ENCODE data around the gene GPBAR1.
"Not testable (repeated sequence)": the region's sequence is repeated elsewhere in the genome, so short reads cannot be mapped to it uniquely, and the experiment has no call there.

The GPBAR1 gene

DNA sequence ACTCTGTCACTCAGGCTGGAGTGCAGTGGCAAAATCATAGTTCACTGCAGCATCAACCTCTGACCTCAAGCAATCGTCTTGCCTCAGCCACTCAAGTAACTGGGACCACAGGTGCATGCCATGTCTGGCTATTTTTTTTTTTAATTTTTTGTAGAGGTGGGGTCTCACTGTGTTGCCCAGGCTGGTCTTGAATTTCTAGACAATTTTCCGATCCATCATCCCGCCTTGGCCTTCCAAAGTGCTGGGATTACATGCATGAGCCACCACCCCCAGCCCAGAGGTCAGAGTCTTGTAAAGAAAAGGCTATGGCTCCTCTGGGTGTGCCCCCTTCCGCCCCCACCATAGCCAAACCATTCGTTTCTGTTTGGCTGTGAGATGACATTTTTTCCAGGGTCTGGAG lies 44.6 kb downstream of the GPBAR1 start:
- no peak for DNase-seq (ENCODE audit: low read depth)
- H3K4me3 ChIP-seq (ENCODE audit: low read length), result no peak overlapping the region
- TF ChIP-seq, protein P1, sequence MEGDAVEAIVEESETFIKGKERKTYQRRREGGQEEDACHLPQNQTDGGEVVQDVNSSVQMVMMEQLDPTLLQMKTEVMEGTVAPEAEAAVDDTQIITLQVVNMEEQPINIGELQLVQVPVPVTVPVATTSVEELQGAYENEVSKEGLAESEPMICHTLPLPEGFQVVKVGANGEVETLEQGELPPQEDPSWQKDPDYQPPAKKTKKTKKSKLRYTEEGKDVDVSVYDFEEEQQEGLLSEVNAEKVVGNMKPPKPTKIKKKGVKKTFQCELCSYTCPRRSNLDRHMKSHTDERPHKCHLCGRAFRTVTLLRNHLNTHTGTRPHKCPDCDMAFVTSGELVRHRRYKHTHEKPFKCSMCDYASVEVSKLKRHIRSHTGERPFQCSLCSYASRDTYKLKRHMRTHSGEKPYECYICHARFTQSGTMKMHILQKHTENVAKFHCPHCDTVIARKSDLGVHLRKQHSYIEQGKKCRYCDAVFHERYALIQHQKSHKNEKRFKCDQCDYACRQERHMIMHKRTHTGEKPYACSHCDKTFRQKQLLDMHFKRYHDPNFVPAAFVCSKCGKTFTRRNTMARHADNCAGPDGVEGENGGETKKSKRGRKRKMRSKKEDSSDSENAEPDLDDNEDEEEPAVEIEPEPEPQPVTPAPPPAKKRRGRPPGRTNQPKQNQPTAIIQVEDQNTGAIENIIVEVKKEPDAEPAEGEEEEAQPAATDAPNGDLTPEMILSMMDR (conservative IDR thresholded peaks at IDR 0.05; ENCODE audit: low read length), result no peak

DNA sequence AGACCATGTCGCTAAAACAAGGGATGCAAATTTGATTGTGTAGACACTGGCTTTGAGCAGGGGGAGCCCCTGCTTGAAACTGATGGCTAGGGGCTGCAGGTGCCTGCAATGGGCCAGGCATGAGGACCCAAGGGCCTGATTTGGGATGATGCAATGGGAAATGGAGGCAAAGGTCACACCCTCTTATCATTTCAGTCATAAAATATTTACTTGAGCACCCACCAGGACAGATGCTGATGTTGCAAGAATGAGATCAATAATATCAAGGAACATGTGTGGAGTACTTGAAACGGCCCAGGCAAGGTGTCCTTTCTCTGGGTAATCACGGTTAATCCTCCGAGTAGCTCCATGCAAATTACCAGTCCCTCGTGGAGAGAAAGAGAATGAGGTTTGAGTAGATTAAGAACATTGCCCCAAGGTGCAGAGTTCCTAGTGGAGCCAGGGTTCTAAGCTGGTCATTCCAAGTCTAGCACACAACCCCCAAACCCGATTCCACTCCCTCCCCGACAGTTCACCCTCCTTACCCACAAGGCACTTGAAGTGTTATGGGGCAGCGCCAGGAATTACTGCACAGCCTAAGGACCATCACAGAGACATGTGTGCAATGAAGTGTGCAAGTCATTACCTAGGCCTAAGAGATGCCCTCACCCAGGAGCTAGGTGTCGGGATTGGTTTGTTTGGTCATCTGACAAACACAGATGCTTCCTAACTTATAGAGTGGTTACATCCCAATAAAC lies 45.5 kb downstream of the GPBAR1 start:
- TF ChIP-seq, protein P1 (conservative IDR thresholded peaks at IDR 0.05; ENCODE audit: low read length), result no peak
- H3K4me3 ChIP-seq (ENCODE audit: low read length), result no peak overlapping the region
- no peak for DNase-seq (ENCODE audit: low read depth)

DNA sequence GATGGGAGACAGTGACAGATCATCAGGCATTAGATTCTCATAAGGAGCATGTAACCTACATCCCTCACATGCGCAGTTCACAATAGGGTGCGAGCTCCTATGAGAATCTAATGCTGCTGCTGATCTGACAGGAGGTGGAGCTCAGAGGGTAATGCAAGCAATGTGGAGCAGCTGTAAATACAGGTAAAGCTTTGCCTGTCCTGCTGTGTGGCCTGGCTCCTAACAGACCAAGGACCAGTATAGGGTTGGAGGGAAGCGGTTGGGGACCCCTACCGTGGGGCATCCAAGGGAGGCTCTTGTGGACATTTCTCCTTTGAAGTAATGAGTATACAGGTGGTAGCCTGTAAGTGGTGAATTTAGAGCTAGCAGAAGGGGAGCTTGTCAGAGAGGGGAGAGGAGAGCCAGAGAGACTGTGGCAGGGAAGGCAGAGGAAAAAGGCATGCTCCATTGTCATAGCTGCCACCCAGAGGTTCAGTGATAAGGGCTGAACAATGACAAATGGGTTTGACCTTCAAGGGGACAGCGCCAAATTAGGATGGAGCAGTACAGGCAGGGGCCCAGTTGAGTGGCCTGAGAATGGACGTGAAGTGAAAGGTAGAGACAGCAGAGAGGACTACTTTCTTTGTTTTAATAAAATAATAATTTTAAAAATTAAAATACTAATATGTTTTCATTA lies 46.7 kb downstream of the GPBAR1 start:
- DNase-seq (ENCODE audit: low read depth), result no peak
- TF ChIP-seq, protein P1 (conservative IDR thresholded peaks at IDR 0.05; ENCODE audit: low read length), result no peak
- no peak overlapping the region for H3K4me3 ChIP-seq (ENCODE audit: low read length)

DNA sequence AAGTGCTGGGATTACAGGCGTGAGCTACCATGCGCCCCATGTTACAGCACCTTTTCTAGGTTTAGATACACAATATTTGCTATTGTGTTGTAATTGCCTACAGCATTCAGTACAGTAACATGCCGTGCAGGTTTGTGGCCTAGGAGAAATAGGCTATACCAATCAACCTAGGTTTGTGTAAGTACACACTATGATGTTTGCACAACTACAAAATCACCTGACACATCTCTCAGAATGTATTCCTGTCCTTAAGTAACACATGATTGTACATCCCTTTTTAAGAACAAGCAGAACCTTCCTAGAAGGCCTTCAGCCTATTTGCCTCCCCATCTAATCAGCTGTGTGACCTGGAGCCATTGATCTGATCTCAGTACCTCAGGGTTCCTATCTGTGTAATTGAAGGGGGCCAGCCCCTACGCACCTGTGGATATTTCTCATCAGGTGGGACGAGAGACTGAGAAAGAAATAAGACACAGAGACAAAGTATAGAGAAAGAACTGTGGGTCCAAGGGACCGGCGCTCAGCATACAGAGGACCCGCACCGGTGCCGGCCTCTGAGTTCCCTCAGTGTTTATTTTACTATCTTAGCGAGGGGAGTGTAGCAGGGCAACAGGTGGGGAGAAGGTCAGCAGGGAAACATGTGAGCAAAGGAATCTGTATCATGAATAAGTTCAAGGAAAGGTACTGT lies 50.2 kb downstream of the GPBAR1 start:
- DNase-seq (ENCODE audit: low read depth), result no peak
- TF ChIP-seq, protein P1 (conservative IDR thresholded peaks at IDR 0.05; ENCODE audit: low read length), result no peak
- no peak overlapping the region for H3K4me3 ChIP-seq (ENCODE audit: low read length)

DNA sequence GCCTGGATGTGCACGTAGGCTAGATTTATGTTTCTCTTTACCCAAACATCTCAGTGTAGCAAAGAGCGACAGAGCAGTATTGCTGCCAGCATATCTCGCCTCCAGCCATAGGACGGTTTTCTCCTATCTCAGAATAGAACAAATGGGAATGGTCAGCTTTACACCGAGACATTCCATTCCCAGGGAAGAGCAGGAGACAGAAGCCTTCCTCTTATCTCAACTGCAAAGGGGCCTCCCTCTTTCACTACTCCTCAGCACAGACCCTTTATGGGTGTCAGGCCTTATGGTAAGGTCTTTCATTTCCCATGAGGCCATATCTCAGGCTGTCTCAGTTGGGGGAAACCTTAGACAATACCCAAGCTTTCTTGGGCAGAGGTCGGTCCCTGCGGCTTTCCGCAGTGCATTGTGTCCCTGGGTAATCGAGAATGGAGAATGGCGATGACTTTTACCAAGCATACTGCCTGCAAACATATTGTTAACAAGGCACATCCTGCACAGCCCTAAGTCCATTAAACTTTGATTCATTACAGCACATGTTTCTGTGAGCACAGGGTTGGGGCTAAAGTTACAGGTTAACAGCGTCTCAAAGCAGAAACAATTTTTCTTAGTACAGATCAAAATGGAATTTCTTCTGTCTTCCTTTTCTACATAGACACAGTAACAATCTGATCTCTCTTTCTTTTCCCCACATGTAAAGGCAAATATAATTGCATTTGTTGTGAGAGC lies 50.9 kb downstream of the GPBAR1 start:
- not testable (repeated sequence) for DNase-seq (ENCODE audit: low read depth); H3K4me3 ChIP-seq (ENCODE audit: low read length)

DNA sequence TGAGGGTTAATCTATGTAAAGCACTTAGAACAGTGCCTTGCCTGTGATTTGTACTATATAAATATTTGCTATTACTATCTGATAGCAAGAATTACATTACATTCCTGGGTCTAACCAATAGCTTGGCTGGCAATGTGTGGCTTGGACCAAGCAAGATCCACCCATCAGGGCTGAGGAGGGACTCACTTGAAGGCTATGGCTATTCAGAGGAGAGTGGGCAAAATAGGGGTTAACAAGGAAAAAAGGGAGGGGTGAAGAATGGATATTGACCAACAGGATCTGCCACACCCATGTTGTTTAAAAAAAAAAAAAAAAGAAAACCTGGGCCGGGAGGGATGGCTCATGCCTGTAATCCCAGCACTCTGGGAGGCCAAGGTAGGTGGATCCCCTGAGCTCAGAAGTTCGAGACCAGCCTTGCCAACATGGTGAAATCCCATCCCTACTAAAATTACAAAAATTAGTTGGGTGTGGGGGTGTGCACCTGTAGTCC lies 51.5 kb downstream of the GPBAR1 start:
- TF ChIP-seq, protein P1 (conservative IDR thresholded peaks at IDR 0.05; ENCODE audit: low read length), result no peak
- no peak for DNase-seq (ENCODE audit: low read depth)
- H3K4me3 ChIP-seq (ENCODE audit: low read length), result no peak overlapping the region

DNA sequence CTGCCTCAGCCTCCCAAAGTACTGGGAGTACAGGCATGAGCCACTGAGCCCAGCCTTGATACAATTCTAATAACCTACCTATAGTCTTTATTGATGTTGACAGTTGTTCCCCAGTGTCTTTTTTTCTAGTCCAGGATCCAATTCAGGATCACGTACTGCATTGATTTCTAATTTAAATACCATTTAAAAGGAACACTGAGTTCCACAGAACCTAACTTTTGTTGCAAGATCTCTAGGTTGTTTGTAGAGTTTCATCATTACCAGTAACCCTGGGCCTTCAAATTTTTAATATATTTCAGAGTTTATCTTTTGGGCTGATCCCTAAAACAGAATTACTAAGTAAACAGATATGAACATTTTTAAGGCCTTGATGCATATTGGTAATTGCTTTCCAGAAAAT lies 52.5 kb downstream of the GPBAR1 start:
- TF ChIP-seq, protein P1 (conservative IDR thresholded peaks at IDR 0.05; ENCODE audit: low read length), result no peak
- H3K4me3 ChIP-seq (ENCODE audit: low read length), result no peak overlapping the region
- no peak for DNase-seq (ENCODE audit: low read depth)

Data from AG10803 (cell line).